Umbilical cord (tissue), 2 donors: ENCODE results near the gene PDSS2. TPM values are rescaled to one million over a fixed set of nuclear protein-coding genes. Genes with fewer than 3 reads are reported as not detected.
"Not testable (repeated sequence)": the region's sequence is repeated elsewhere in the genome, so short reads cannot be mapped to it uniquely, and the experiment has no call there.

Source experiments
- DNase-seq: peaks from one replicate; pipeline ENCODE4 v3.0.0-alpha.2; 2015; ENCODE audit warnings: low spot score
- total RNA-seq: library from RNA; depleted of rRNA; stranded (reverse); fragments of >200 nt; gene quantifications from one replicate; pipeline ENCODE4 v1.2.3, GENCODE V29; 2014; ENCODE audit warnings: low replicate concordance; ENCODE audit not compliant: insufficient read depth

PDSS2 gene
- total RNA-seq, 1 donor from 2014 or later: 6.3 TPM

GRCh38 chr6:107364173-107364572 is 95.2 kb downstream of the PDSS2 start:
- DNase-seq: not testable (repeated sequence)

GRCh38 chr6:107361753-107362604 is 97.4 kb downstream of the PDSS2 start:
- no peak for DNase-seq

GRCh38 chr6:107360476-107360875 is 98.9 kb downstream of the PDSS2 start:
- no peak for DNase-seq

- DNase-seq: no peak
These were observed 101.5 kb downstream of the PDSS2 start for GRCh38 chr6:107357842-107358241.

- DNase-seq: no peak
These were observed 102.3 kb downstream of the PDSS2 start for GRCh38 chr6:107357031-107357430.

- DNase-seq: no peak
These were observed 103.7 kb downstream of the PDSS2 start for GRCh38 chr6:107355659-107356058.

- no peak for DNase-seq
These were observed 104.9 kb downstream of the PDSS2 start for GRCh38 chr6:107354451-107354850.

GRCh38 chr6:107353773-107354382 is 105.5 kb downstream of the PDSS2 start:
- no peak for DNase-seq

GRCh38 chr6:107348224-107348623 is 111.1 kb downstream of the PDSS2 start:
- DNase-seq: no peak

GRCh38 chr6:107345393-107345792 is 114.0 kb downstream of the PDSS2 start:
- DNase-seq: no peak

GRCh38 chr6:107344981-107345380 is 114.4 kb downstream of the PDSS2 start:
- DNase-seq: no peak

- no peak for DNase-seq
These were observed 115.0 kb downstream of the PDSS2 start for GRCh38 chr6:107344383-107344782.

- DNase-seq: no peak
These were observed 117.2 kb downstream of the PDSS2 start for GRCh38 chr6:107342144-107342543.

GRCh38 chr6:107340881-107341280 is 118.5 kb downstream of the PDSS2 start:
- DNase-seq: no peak

GRCh38 chr6:107337191-107337741 is 122.1 kb downstream of the PDSS2 start:
- DNase-seq: no peak

- DNase-seq: no peak
These were observed 125.3 kb downstream of the PDSS2 start for GRCh38 chr6:107334026-107334425.

GRCh38 chr6:107333491-107333890 is 125.9 kb downstream of the PDSS2 start:
- DNase-seq: no peak

- no peak for DNase-seq
These were observed 127.7 kb downstream of the PDSS2 start for GRCh38 chr6:107331409-107332386.

- peak; percentile 11 for DNase-seq
These were observed 129.2 kb downstream of the PDSS2 start for GRCh38 chr6:107330168-107330567.

GRCh38 chr6:107329063-107329860 is 130.1 kb downstream of the PDSS2 start:
- DNase-seq: no peak

- DNase-seq: no peak
These were observed 131.3 kb downstream of the PDSS2 start for GRCh38 chr6:107328081-107328480.
